T-helper 9 cell (primary cell): ENCODE measurements around the gene PLD5.
"Not testable (repeated sequence)": the region's sequence is repeated elsewhere in the genome, so short reads cannot be mapped to it uniquely, and the experiment has no call there.

ENCODE experiments used
- DNase-seq: peaks from one replicate; pipeline ENCODE4 v3.0.0-alpha.2; 2020

The PLD5 gene

GRCh38 chr1:242267004-242267403, 257.5 kb downstream of the PLD5 start:
- DNase-seq, result not testable (repeated sequence)

- not testable (repeated sequence) for DNase-seq
These were observed 260.1 kb downstream of the PLD5 start for GRCh38 chr1:242264419-242264818.

- no peak for DNase-seq
These were observed 279.2 kb downstream of the PLD5 start for GRCh38 chr1:242245255-242245654.

- DNase-seq, result no peak
These were observed 281.0 kb downstream of the PLD5 start for GRCh38 chr1:242243472-242243871.

GRCh38 chr1:242242983-242243382, 281.5 kb downstream of the PLD5 start:
- no peak for DNase-seq

- DNase-seq, result no peak
These were observed 282.6 kb downstream of the PLD5 start for GRCh38 chr1:242241936-242242335.

GRCh38 chr1:242240691-242241090, 283.8 kb downstream of the PLD5 start:
- no peak for DNase-seq

- DNase-seq, result no peak
These were observed 284.4 kb downstream of the PLD5 start for GRCh38 chr1:242240077-242240476.

GRCh38 chr1:242239398-242239797, 285.1 kb downstream of the PLD5 start:
- no peak for DNase-seq

GRCh38 chr1:242237051-242237450, 287.4 kb downstream of the PLD5 start:
- DNase-seq, result no peak

GRCh38 chr1:242228991-242229390, 295.5 kb downstream of the PLD5 start:
- no peak for DNase-seq

GRCh38 chr1:242225767-242226573, 298.5 kb downstream of the PLD5 start:
- no peak for DNase-seq

- DNase-seq, result not testable (repeated sequence)
These were observed 299.4 kb downstream of the PLD5 start for GRCh38 chr1:242224878-242225766.

- DNase-seq, result no peak
These were observed 300.0 kb downstream of the PLD5 start for GRCh38 chr1:242224461-242224860.

- no peak for DNase-seq
These were observed 304.6 kb downstream of the PLD5 start for GRCh38 chr1:242219905-242220304.

- DNase-seq, result no peak
These were observed 305.1 kb downstream of the PLD5 start for GRCh38 chr1:242219298-242219901.

GRCh38 chr1:242216368-242216767, 308.1 kb downstream of the PLD5 start:
- no peak for DNase-seq

- not testable (repeated sequence) for DNase-seq
These were observed 310.0 kb downstream of the PLD5 start for GRCh38 chr1:242214455-242214854.

- not testable (repeated sequence) for DNase-seq
These were observed 311.5 kb downstream of the PLD5 start for GRCh38 chr1:242212961-242213360.

GRCh38 chr1:242212401-242212800, 312.1 kb downstream of the PLD5 start:
- no peak for DNase-seq

- DNase-seq, result no peak
These were observed 313.1 kb downstream of the PLD5 start for GRCh38 chr1:242211254-242212022.

- DNase-seq, result not testable (repeated sequence)
These were observed 314.2 kb downstream of the PLD5 start for GRCh38 chr1:242210316-242210715.

- no peak for DNase-seq
These were observed 315.4 kb downstream of the PLD5 start for GRCh38 chr1:242209063-242209462.
